H1 (cell line): Measurements from ENCODE around the gene RLN1. TPM values are rescaled to one million over a fixed set of nuclear protein-coding genes. Genes with fewer than 3 reads are reported as not detected.

ENCODE experiments used
- CTCF ChIA-PET: fragments of 300-600 bp; sonication (Branson Sonifier 250); formaldehyde crosslinking; loops from one replicate; lab custom pipeline; 2021; ENCODE audit not compliant: partially characterized antibody; lab: Charles Lee
- POLR2A ChIA-PET: fragments of 300-600 bp; sonication (Branson Sonifier 250); formaldehyde crosslinking; loops from one replicate; lab custom pipeline; 2021; ENCODE audit warnings: inconsistent platforms; ENCODE audit not compliant: partially characterized antibody; lab: Charles Lee
- DNase-seq, 2 experiments: peaks; one replicate each; pipeline versions ENCODE4 v3.0.0 to v3.0.0-alpha.2; 2010 to 2022; ENCODE audit warnings: low spot score in 2 of 2, low read depth in 1 of 2, mixed read lengths in 1 of 2
- FAIRE-seq: peaks from 2 replicates; lab custom pipeline; 2011; peaks lifted over from hg19 to GRCh38; lab: Jason Lieb, UNC
- H2AFZ ChIP-seq: 2 replicates; pipeline ENCODE4 v1.8.1; 2012; ENCODE audit warnings: low read length, inconsistent platforms
- H2AK5ac ChIP-seq: 2 replicates; pipeline ENCODE4 v1.6.1; 2013; ENCODE audit warnings: low read depth, low read length
- H2BK120ac ChIP-seq: replicated peaks from 2 replicates; pipeline ENCODE3; 2013; ENCODE audit warnings: low read depth, low read length, inconsistent platforms
- H2BK12ac ChIP-seq: 2 replicates; pipeline ENCODE4 v1.6.1; 2013; ENCODE audit warnings: low read depth, low read length
- H2BK15ac ChIP-seq: 2 replicates; pipeline ENCODE4 v1.6.1; 2013; ENCODE audit warnings: low read length
- H2BK20ac ChIP-seq: 2 replicates; pipeline ENCODE4 v1.6.1; 2013; ENCODE audit warnings: low read length
- H2BK5ac ChIP-seq: 2 replicates; pipeline ENCODE4 v1.6.1; 2013; ENCODE audit warnings: low read depth, low read length
- H3K14ac ChIP-seq: 2 replicates; pipeline ENCODE4 v1.6.1; 2013; ENCODE audit warnings: inconsistent platforms; ENCODE audit not compliant: insufficient read length
- H3K18ac ChIP-seq: 2 replicates; pipeline ENCODE4 v1.6.1; 2013; ENCODE audit warnings: low read length; ENCODE audit errors: extremely low read depth
- H3K23ac ChIP-seq: 2 replicates; pipeline ENCODE4 v1.6.1; 2013; ENCODE audit warnings: inconsistent platforms; ENCODE audit not compliant: insufficient read length
- H3K23me2 ChIP-seq: 2 replicates; pipeline ENCODE4 v1.6.1; 2013; ENCODE audit warnings: low read depth, low read length
- H3K27ac ChIP-seq: 2 replicates; pipeline ENCODE4 v1.6.1; 2011; ENCODE audit warnings: low read depth, low read length, inconsistent platforms
- H3K27me3 ChIP-seq, 4 experiments: replicated peaks in 1 of 4; 1 replicate in 1 of 4; 2 replicates in 3 of 4; pipeline versions ENCODE4 v1.6.1 to v1.8.1; 2011 to 2013; ENCODE audit warnings: low read length in 3 of 4, mild to moderate bottlenecking in 3 of 4, inconsistent platforms in 2 of 4, mixed read lengths in 2 of 4, moderate library complexity in 1 of 4; ENCODE audit not compliant: control insufficient read depth in 3 of 4, insufficient read depth in 3 of 4; ENCODE audit errors: extremely low read depth in 1 of 4
- H3K36me3 ChIP-seq, 4 experiments: 2 replicates each; pipeline versions ENCODE4 v1.6.1 to v1.8.1; 2011 to 2013; ENCODE audit warnings: mild to moderate bottlenecking in 4 of 4, low read length in 3 of 4, moderate library complexity in 2 of 4, control low read depth in 1 of 4, inconsistent platforms in 1 of 4; ENCODE audit not compliant: insufficient read depth in 4 of 4, control insufficient read depth in 2 of 4
- H3K4ac ChIP-seq: replicated peaks from 2 replicates; pipeline ENCODE3; 2013; ENCODE audit warnings: low read length, low read depth, mixed read lengths, inconsistent platforms; ENCODE audit not compliant: insufficient read length
- H3K4me1 ChIP-seq, 4 experiments: replicated peaks in 1 of 4; 1 replicate in 1 of 4; 2 replicates in 3 of 4; pipeline versions ENCODE4 v1.6.1 to v1.8.1; 2011 to 2013; ENCODE audit warnings: low read length in 3 of 4, inconsistent platforms in 2 of 4, mixed read lengths in 1 of 4; ENCODE audit not compliant: insufficient read depth in 4 of 4, control insufficient read depth in 3 of 4
- H3K4me2 ChIP-seq, 2 experiments: 2 replicates each; pipeline versions ENCODE4 v1.6.1 to v1.8.1; 2011 to 2013; ENCODE audit warnings: low read depth in 2 of 2, low read length in 2 of 2, control low read depth in 1 of 2, inconsistent platforms in 1 of 2, mild to moderate bottlenecking in 1 of 2; ENCODE audit not compliant: insufficient read depth in 1 of 2
- H3K4me3 ChIP-seq, 4 experiments: fragments of 200-600, 300-600 bp in 1 of 4; sonication (generic), shearing (Covaris generic), sonication (Bioruptor Twin) in 1 of 4; 2 replicates each; pipeline versions ENCODE4 v1.5.1 to v1.8.1; 2011 to 2016; ENCODE audit warnings: low read length in 4 of 4, low read depth in 3 of 4, control low read depth in 2 of 4, inconsistent platforms in 2 of 4, mild to moderate bottlenecking in 2 of 4, mixed read lengths in 1 of 4, moderate library complexity in 1 of 4; ENCODE audit not compliant: insufficient read depth in 2 of 4; ENCODE audit errors: extremely low read depth in 1 of 4
- H3K56ac ChIP-seq: replicated peaks from 2 replicates; pipeline ENCODE3; 2013; ENCODE audit warnings: low read depth, mild to moderate bottlenecking, mixed read lengths, low read length, inconsistent platforms; ENCODE audit not compliant: insufficient read length
- H3K79me1 ChIP-seq: 2 replicates; pipeline ENCODE4 v1.6.1; 2013; ENCODE audit warnings: low read depth, low read length, control low read depth
- H3K79me2 ChIP-seq, 2 experiments: 2 replicates each; pipeline versions ENCODE4 v1.6.1 to v1.8.1; 2012 to 2013; ENCODE audit warnings: low read length in 2 of 2, mild to moderate bottlenecking in 2 of 2, inconsistent platforms in 1 of 2; ENCODE audit not compliant: insufficient read depth in 2 of 2, control insufficient read depth in 1 of 2
- H3K9ac ChIP-seq, 4 experiments: replicated peaks in 1 of 4; 1 replicate in 1 of 4; 2 replicates in 3 of 4; pipeline versions ENCODE4 v1.6.1 to v1.8.1; 2011 to 2013; ENCODE audit warnings: low read depth in 3 of 4, low read length in 3 of 4, control low read depth in 2 of 4, mild to moderate bottlenecking in 2 of 4, moderate library complexity in 2 of 4, inconsistent platforms in 1 of 4; ENCODE audit errors: extremely low read depth in 1 of 4
- H3K9me3 ChIP-seq, 2 experiments: 2 replicates each; pipeline versions ENCODE4 v1.6.1 to v1.8.1; 2012 to 2013; ENCODE audit warnings: mild to moderate bottlenecking in 2 of 2, moderate library complexity in 2 of 2, control low read depth in 1 of 2, inconsistent platforms in 1 of 2, low read depth in 1 of 2, low read length in 1 of 2, mixed read lengths in 1 of 2; ENCODE audit not compliant: insufficient read depth in 2 of 2
- H4K20me1 ChIP-seq, 2 experiments: replicated peaks in 1 of 2; 2 replicates each; pipeline versions ENCODE3 to v1.8.1; 2011 to 2013; ENCODE audit warnings: inconsistent platforms in 2 of 2, low read length in 2 of 2, mild to moderate bottlenecking in 1 of 2; ENCODE audit not compliant: insufficient read depth in 2 of 2, control insufficient read depth in 1 of 2
- H4K5ac ChIP-seq: 2 replicates; pipeline ENCODE4 v1.6.1; 2013; ENCODE audit warnings: low read length, low read depth, mixed read lengths, inconsistent platforms; ENCODE audit not compliant: insufficient read length
- H4K8ac ChIP-seq: 2 replicates; pipeline ENCODE4 v1.8.0; 2013; ENCODE audit warnings: mild to moderate bottlenecking, moderate library complexity, low read length, inconsistent platforms; ENCODE audit not compliant: insufficient read depth; ENCODE audit errors: extremely low read depth
- H4K91ac ChIP-seq: replicated peaks from 2 replicates; pipeline ENCODE3; 2013; ENCODE audit warnings: low read length, mixed read lengths, inconsistent platforms; ENCODE audit not compliant: insufficient read length
- BCL11A ChIP-seq, 2 experiments: IDR thresholded peaks; one replicate each; pipeline ENCODE4 v1.6.1; 2011; ENCODE audit warnings: low read depth in 2 of 2, low read length in 2 of 2, mild to moderate bottlenecking in 2 of 2
- CREB1 ChIP-seq: IDR thresholded peaks from 2 replicates; pipeline ENCODE4 v1.6.1; 2012; ENCODE audit warnings: inconsistent platforms
- EP300 ChIP-seq, 2 experiments: IDR thresholded peaks; 1 replicate in 1 of 2; 2 replicates in 1 of 2; pipeline ENCODE4 v1.6.1; 2011 to 2012; ENCODE audit warnings: low read depth in 2 of 2, low read length in 2 of 2, mild to moderate bottlenecking in 2 of 2, borderline replicate concordance in 1 of 2, inconsistent platforms in 1 of 2, moderate library complexity in 1 of 2
- FOSL1 ChIP-seq: IDR thresholded peaks from 2 replicates; pipeline ENCODE4 v1.6.1; 2011; ENCODE audit warnings: mild to moderate bottlenecking, low read depth, low read length, moderate library complexity; ENCODE audit not compliant: insufficient read depth
- GTF2F1 ChIP-seq: IDR thresholded peaks from 2 replicates; pipeline ENCODE4 v1.6.1; 2012; ENCODE audit warnings: low read depth, low read length, improper control_type of control experiment, borderline replicate concordance
- HDAC2 ChIP-seq, 2 experiments: fragments of 300-600 bp in 1 of 2; sonication (generic) in 1 of 2; IDR thresholded peaks; 2 replicates each; pipeline ENCODE4 v1.6.1; 2011 to 2012; ENCODE audit warnings: low read depth in 2 of 2, low read length in 2 of 2, mild to moderate bottlenecking in 2 of 2, moderate library complexity in 2 of 2, borderline replicate concordance in 1 of 2, inconsistent platforms in 1 of 2
- KDM1A ChIP-seq: fragments of 200-600, 300-600 bp; sonication (generic); IDR thresholded peaks from 2 replicates; pipeline ENCODE4 v1.7.1; 2016; ENCODE audit warnings: mild to moderate bottlenecking, low read length, borderline replicate concordance
- KDM5A ChIP-seq: fragments of 200-600 bp; IDR thresholded peaks from 2 replicates; pipeline ENCODE4 v1.7.1; 2012; ENCODE audit warnings: mild to moderate bottlenecking, low read length, inconsistent platforms, mixed read lengths
- SAP30 ChIP-seq: fragments of 300-600 bp; sonication (generic); IDR thresholded peaks from 2 replicates; pipeline ENCODE4 v1.7.1; 2012; ENCODE audit warnings: low read length, moderate library complexity, mild to moderate bottlenecking, inconsistent platforms; ENCODE audit not compliant: insufficient read depth, insufficient replicate concordance
- SRF ChIP-seq: IDR thresholded peaks from 2 replicates; pipeline ENCODE4 v1.6.1; 2011; ENCODE audit warnings: mild to moderate bottlenecking, low read depth, low read length, moderate library complexity
- TAF1 ChIP-seq: IDR thresholded peaks from 2 replicates; pipeline ENCODE4 v1.6.1; 2011; ENCODE audit warnings: mild to moderate bottlenecking, low read depth, low read length
- TBP ChIP-seq: IDR thresholded peaks from 2 replicates; pipeline ENCODE4 v1.6.1; 2011; ENCODE audit warnings: low read depth, low read length, improper control_type of control experiment
- TEAD4 ChIP-seq: IDR thresholded peaks from 2 replicates; pipeline ENCODE4 v1.6.1; 2012; ENCODE audit warnings: low read depth, low read length, inconsistent platforms, mixed read lengths
- ZNF274 ChIP-seq: IDR thresholded peaks from 2 replicates; pipeline ENCODE4 v1.7.0; 2012; ENCODE audit warnings: low read length, borderline replicate concordance; ENCODE audit errors: extremely low read depth
- WGBS, 2 experiments: shearing (Covaris generic) in 1 of 2; methylation state at CpG; one replicate each; pipeline versions ENCODE4 v1.1.6 to v1.1.7; 2013 to 2015; ENCODE audit warnings: low lambda C conversion rate in 2 of 2, mixed read lengths in 2 of 2, inconsistent platforms in 1 of 2, low coverage in 1 of 2, missing lambda C conversion rate in 1 of 2; ENCODE audit not compliant: insufficient replicate concordance in 2 of 2, insufficient coverage in 1 of 2, insufficient read length in 1 of 2; ENCODE audit errors: extremely low coverage in 1 of 2, missing lambda C conversion rate in 1 of 2; 5-methylcytosine and 5-hydroxymethylcytosine counted together
- polyA plus RNA-seq, 7 experiments: library from polyadenylated mRNA; depleted of rRNA in 3 of 7; stranded (reverse) in 5 of 7; unstranded in 2 of 7; fragments of >200 nt in 5 of 7; fragments of 200-250 nt in 2 of 7; gene quantifications; 1 replicate in 5 of 7; 2 replicates in 1 of 7; 4 replicates in 1 of 7; pipeline versions ENCODE4 v1.2.1 to v1.2.3, GENCODE V29; 2011 to 2013; ENCODE audit warnings: missing spikeins in 2 of 7, mixed read lengths in 2 of 7
- total RNA-seq: library from RNA; stranded (reverse); fragmentation: NEBNext Ultra II Directional; extraction: Animal tissue kit (Norgen Biotek cat#: 25700); gene quantifications from 2 replicates; pipeline ENCODE4 v1.2.1, GENCODE V29; 2021

The RLN1 gene
- total and polyA plus RNA-seq, 2 of the 8 experiments (the other 6 are each of a cell fraction or from before 2014, with no cell fraction given), result 0.51 to 0.80 TPM

- H3K27me3 ChIP-seq, result no peaks in the 10 kb centered on the region
- peaks cover 0 to 2% (median 0%) of the 10 kb centered on the region in 4 experiments; a peak in 2 of 7 replicates for H3K4me1 ChIP-seq
- no peaks in the 10 kb centered on the region for H3K23me2 ChIP-seq
- H3K79me1 ChIP-seq, result no peaks in the 10 kb centered on the region; the same call in 1 of the 2 replicates
- H3K79me2 ChIP-seq, result no peaks in the 10 kb centered on the region
- ChIA-PET CTCF (no interaction called here), POLR2A (interaction anchor here (0.9 kb wide), 1 partner anchor 13 kb away, joined by 3 read pairs; no protein-coding TSS in a partner anchor)
- no peak overlapping the region for H2BK15ac ChIP-seq
- no peak overlapping the region for H2AK5ac ChIP-seq
- H2AFZ ChIP-seq, result no peak overlapping the region
- no peak overlapping the region for H4K8ac ChIP-seq
- H3K9me3 ChIP-seq, result no peaks in the 10 kb centered on the region
- no peak overlapping the region for H3K4me2 ChIP-seq
- H3K9ac ChIP-seq, result no peak overlapping the region
- H3K36me3 ChIP-seq, result no peaks in the 10 kb centered on the region
- DNase-seq (no peak), FAIRE-seq (no peak)
- H3K27ac ChIP-seq, result no peak overlapping the region
- no peak overlapping the region for H3K18ac ChIP-seq
- WGBS, 2 experiments, result 83% methylated on average over 4 of the region's 4 CpGs; no CpG with 5 or more reads in 1 of the 2 experiments
- H3K14ac ChIP-seq, result no peak overlapping the region
- no peaks in the 10 kb centered on the region for H4K20me1 ChIP-seq
- no peak overlapping the region for H2BK20ac ChIP-seq
- no peak overlapping the region for H2BK5ac ChIP-seq
- no peak overlapping the region for H3K4ac ChIP-seq
- H4K5ac ChIP-seq, result no peak overlapping the region
- H3K56ac ChIP-seq, result no peak overlapping the region
- H2BK120ac ChIP-seq, result no peak overlapping the region
- H3K4me3 ChIP-seq, result no peak overlapping the region
- no peak overlapping the region for H4K91ac ChIP-seq
- H2BK12ac ChIP-seq, result no peak overlapping the region
- H3K23ac ChIP-seq, result no peak overlapping the region
- TF ChIP-seq ZNF274, result no peak
- no peak for TF ChIP-seq CREB1
- no peak for TF ChIP-seq SAP30
- TF ChIP-seq FOSL1, result no peak
- no peak for TF ChIP-seq KDM5A
- no peak for TF ChIP-seq SRF
- TF ChIP-seq TBP, result no peak
- TF ChIP-seq BCL11A (IDR thresholded peaks at IDR 0.05; ENCODE audit: low read depth in 2 of 2, low read length in 2 of 2), result no peak
- TF ChIP-seq HDAC2 (IDR thresholded peaks at IDR 0.05; ENCODE audit: borderline replicate concordance in 1 of 2, low read depth in 2 of 2, low read length in 2 of 2), result no peak
- TF ChIP-seq TAF1, result no peak
- TF ChIP-seq TEAD4, result no peak
- TF ChIP-seq EP300 (IDR thresholded peaks at IDR 0.05; ENCODE audit: borderline replicate concordance in 1 of 2, low read depth in 2 of 2, low read length in 2 of 2), result no peak
- TF ChIP-seq KDM1A, result no peak
- no peak for TF ChIP-seq GTF2F1
Measured at GRCh38 chr9:5301544-5301943, 38.1 kb downstream of the RLN1 start.
